Measurements from ENCODE around the gene TMEM121B.

GRCh38 chr22:17167486-17167885 is 46.3 kb upstream of the TMEM121B start:
- no peak for TF ChIP-seq CTCF (IDR thresholded peaks at IDR 0.05)
- no peak for TF ChIP-seq POLR2A (IDR thresholded peaks at IDR 0.05)

Data from right lobe of liver (tissue), 4 donors.